ENCODE results near the gene KCNK7.

GRCh38 chr11:65554057-65554818 is 41.4 kb downstream of the KCNK7 start:
- TF ChIP-seq CTCF (IDR thresholded peaks at IDR 0.05) = no peak
- TF ChIP-seq POLR2A (IDR thresholded peaks at IDR 0.05) = no peak
